HepG2 (cell line): ENCODE results near the gene WDR70. TPM values are rescaled to one million over a fixed set of nuclear protein-coding genes. Genes with fewer than 3 reads are reported as not detected.

Experiments
- ERF ChIP-seq: IDR thresholded peaks from 2 replicates; pipeline ENCODE4 v1.6.1; 2018; ENCODE audit warnings: missing biosample characterization, missing genetic modification reagents
- HNF4A ChIP-seq: sonication (generic); formaldehyde crosslinking; IDR thresholded peaks from 2 replicates; pipeline ENCODE4 v1.4.0; 2020; ENCODE audit warnings: missing genetic modification reagents
- KDM4B ChIP-seq: sonication (generic); formaldehyde crosslinking; IDR thresholded peaks from 2 replicates; pipeline ENCODE4 v1.4.0; 2020; ENCODE audit warnings: missing genetic modification reagents
- MAFG ChIP-seq: sonication (generic); formaldehyde crosslinking; IDR thresholded peaks from 2 replicates; pipeline ENCODE4 v1.5.1; 2020; ENCODE audit warnings: mild to moderate bottlenecking, missing genetic modification reagents
- SNAPC2 ChIP-seq: sonication (generic); formaldehyde crosslinking; IDR thresholded peaks from 2 replicates; pipeline ENCODE4 v1.8.1; 2022; ENCODE audit warnings: mild to moderate bottlenecking, missing genetic modification reagents
- ZFY ChIP-seq: sonication (generic); formaldehyde crosslinking; IDR thresholded peaks from 2 replicates; pipeline ENCODE4 v1.4.0; 2020; ENCODE audit warnings: missing genetic modification reagents
- ZNF326 ChIP-seq: sonication (generic); formaldehyde crosslinking; IDR thresholded peaks from 2 replicates; pipeline ENCODE4 v1.4.0; 2020; ENCODE audit warnings: missing genetic modification reagents, borderline replicate concordance
- ZNF331 ChIP-seq: sonication (generic); formaldehyde crosslinking; IDR thresholded peaks from 2 replicates; pipeline ENCODE4 v1.4.0; 2020; ENCODE audit warnings: missing genetic modification reagents
- ZNF460 ChIP-seq: sonication (generic); formaldehyde crosslinking; IDR thresholded peaks from 2 replicates; pipeline ENCODE4 v1.5.1; 2020; ENCODE audit warnings: missing genetic modification reagents, mild to moderate bottlenecking, borderline replicate concordance
- ZNF841 ChIP-seq: sonication (generic); formaldehyde crosslinking; IDR thresholded peaks from 2 replicates; pipeline ENCODE4 v1.8.1; 2023; ENCODE audit warnings: missing genetic modification reagents, borderline replicate concordance
- polyA plus RNA-seq, 8 experiments: library from polyadenylated mRNA; depleted of rRNA in 3 of 8; stranded (reverse) in 7 of 8; unstranded in 1 of 8; fragments of >200 nt; fragmentation: Illumina TruSeq in 4 of 8; extraction: Trizol in 4 of 8; gene quantifications; 2 replicates each; pipeline versions ENCODE4 v1.2.1 to v1.2.3, GENCODE V29; 2011 to 2016; ENCODE audit warnings: low read depth in 4 of 8, missing spikeins in 1 of 8, mixed read lengths in 1 of 8; ENCODE audit not compliant: insufficient read depth in 1 of 8
- total RNA-seq, 5 experiments: library from RNA; depleted of rRNA; stranded (reverse); fragments of >200 nt; fragmentation: Illumina TruSeq; extraction: Trizol; gene quantifications; 2 replicates each; pipeline ENCODE4 v1.2.3, GENCODE V29; 2016; ENCODE audit warnings: low read depth in 1 of 5
- TF ChIP-seq, protein P1 (sequence below): IDR thresholded peaks from 2 replicates; pipeline ENCODE4 v1.6.1; 2016; ENCODE audit warnings: low read depth
- TF ChIP-seq, protein P2 (sequence below): sonication (generic); formaldehyde crosslinking; IDR thresholded peaks from 2 replicates; pipeline ENCODE4 v1.4.0; 2020; ENCODE audit warnings: missing genetic modification reagents, mild to moderate bottlenecking, borderline replicate concordance
- TF ChIP-seq, protein P3 (sequence below): sonication (generic); formaldehyde crosslinking; IDR thresholded peaks from 2 replicates; pipeline ENCODE4 v1.4.0; 2020; ENCODE audit warnings: missing genetic modification reagents, borderline replicate concordance
- TF ChIP-seq, protein P4 (sequence below): sonication (generic); formaldehyde crosslinking; conservative IDR thresholded peaks from 2 replicates; pipeline ENCODE4 v1.4.0; 2020; ENCODE audit warnings: missing genetic modification reagents
- TF ChIP-seq, protein P5 (sequence below): sonication (generic); formaldehyde crosslinking; IDR thresholded peaks from 2 replicates; pipeline ENCODE4 v1.5.1; 2020; ENCODE audit warnings: mild to moderate bottlenecking, moderate library complexity, missing genetic modification reagents
- TF ChIP-seq, protein P6 (sequence below): IDR thresholded peaks from 2 replicates; pipeline ENCODE4 v1.6.1; 2018; ENCODE audit warnings: missing genetic modification reagents, mild to moderate bottlenecking, missing compliant biosample characterization

The WDR70 gene
- total and polyA plus RNA-seq, 2 of the 13 experiments (the other 11 are each of a cell fraction or from before 2014, with no cell fraction given) = 14.6 to 30.6 TPM

DNA sequence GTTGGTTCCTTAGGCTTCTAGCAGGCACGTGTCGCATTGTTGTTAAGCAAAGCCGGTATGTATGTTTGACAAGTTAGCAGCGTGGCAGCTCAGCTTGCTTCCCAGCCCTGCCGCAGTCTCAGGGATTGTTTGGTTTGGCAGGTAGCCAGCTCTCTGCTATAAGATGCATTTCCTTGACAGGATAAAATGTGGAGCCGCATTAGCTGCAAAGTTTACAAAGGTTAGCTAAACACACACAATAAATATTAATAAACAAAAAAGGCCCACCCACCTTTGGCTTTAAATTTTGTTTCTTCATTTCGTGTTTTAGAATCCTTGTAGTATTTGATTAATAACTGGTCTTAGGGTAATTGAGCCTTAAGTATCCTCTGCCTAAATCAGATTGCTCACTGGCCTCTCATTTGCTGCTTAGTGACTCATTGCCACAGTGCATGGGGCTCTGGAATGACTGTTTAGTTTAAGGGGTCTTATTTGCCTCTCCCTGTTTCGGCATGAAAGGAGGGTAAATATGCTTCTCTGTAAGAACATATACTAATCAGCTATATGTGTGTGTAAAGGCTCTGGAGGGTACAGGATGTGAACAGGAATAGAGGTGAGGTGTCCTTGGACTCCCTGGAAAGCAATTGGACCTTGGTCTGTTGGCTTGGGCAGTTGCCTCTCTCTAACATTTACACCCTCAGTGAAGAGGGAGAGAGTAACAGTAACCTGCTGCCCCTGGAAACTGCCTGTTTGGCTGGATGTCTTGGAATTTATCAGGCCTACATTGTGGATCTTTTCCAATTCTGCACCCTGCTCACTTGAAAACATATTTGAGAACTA lies 338.7 kb downstream of the WDR70 start (continued):
- TF ChIP-seq, protein P1, sequence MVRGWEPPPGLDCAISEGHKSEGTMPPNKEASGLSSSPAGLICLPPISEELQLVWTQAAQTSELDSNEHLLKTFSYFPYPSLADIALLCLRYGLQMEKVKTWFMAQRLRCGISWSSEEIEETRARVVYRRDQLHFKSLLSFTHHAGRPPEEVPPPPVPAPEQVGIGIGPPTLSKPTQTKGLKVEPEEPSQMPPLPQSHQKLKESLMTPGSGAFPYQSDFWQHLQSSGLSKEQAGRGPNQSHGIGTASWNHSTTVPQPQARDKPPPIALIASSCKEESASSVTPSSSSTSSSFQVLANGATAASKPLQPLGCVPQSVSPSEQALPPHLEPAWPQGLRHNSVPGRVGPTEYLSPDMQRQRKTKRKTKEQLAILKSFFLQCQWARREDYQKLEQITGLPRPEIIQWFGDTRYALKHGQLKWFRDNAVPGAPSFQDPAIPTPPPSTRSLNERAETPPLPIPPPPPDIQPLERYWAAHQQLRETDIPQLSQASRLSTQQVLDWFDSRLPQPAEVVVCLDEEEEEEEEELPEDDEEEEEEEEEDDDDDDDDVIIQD (CRISPR knock-in tag) = peak; percentile 96
- TF ChIP-seq, protein P2, sequence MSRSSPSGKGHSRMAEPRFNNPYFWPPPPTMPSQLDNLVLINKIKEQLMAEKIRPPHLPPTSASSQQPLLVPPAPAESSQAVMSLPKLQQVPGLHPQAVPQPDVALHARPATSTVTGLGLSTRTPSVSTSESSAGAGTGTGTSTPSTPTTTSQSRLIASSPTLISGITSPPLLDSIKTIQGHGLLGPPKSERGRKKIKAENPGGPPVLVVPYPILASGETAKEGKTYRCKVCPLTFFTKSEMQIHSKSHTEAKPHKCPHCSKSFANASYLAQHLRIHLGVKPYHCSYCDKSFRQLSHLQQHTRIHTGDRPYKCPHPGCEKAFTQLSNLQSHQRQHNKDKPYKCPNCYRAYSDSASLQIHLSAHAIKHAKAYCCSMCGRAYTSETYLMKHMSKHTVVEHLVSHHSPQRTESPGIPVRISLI = peak; percentile 47; the same call in 1 of the 2 replicates
- peak; percentile 70; the same call in 1 of the 2 replicates for TF ChIP-seq ERF (CRISPR knock-in tag)
- TF ChIP-seq ZNF331 (CRISPR knock-in tag) = peak; percentile 73
- peak; percentile 25; the same call in 1 of the 2 replicates for TF ChIP-seq SNAPC2 (CRISPR knock-in tag)
- TF ChIP-seq, protein P3, sequence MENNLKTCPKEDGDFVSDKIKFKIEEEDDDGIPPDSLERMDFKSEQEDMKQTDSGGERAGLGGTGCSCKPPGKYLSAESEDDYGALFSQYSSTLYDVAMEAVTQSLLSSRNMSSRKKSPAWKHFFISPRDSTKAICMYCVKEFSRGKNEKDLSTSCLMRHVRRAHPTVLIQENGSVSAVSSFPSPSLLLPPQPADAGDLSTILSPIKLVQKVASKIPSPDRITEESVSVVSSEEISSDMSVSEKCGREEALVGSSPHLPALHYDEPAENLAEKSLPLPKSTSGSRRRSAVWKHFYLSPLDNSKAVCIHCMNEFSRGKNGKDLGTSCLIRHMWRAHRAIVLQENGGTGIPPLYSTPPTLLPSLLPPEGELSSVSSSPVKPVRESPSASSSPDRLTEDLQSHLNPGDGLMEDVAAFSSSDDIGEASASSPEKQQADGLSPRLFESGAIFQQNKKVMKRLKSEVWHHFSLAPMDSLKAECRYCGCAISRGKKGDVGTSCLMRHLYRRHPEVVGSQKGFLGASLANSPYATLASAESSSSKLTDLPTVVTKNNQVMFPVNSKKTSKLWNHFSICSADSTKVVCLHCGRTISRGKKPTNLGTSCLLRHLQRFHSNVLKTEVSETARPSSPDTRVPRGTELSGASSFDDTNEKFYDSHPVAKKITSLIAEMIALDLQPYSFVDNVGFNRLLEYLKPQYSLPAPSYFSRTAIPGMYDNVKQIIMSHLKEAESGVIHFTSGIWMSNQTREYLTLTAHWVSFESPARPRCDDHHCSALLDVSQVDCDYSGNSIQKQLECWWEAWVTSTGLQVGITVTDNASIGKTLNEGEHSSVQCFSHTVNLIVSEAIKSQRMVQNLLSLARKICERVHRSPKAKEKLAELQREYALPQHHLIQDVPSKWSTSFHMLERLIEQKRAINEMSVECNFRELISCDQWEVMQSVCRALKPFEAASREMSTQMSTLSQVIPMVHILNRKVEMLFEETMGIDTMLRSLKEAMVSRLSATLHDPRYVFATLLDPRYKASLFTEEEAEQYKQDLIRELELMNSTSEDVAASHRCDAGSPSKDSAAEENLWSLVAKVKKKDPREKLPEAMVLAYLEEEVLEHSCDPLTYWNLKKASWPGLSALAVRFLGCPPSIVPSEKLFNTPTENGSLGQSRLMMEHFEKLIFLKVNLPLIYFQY (CRISPR knock-in tag) = 0 out of 2 replicates have a peak, but pooled peaks have one; percentile 17
- TF ChIP-seq, protein P4, sequence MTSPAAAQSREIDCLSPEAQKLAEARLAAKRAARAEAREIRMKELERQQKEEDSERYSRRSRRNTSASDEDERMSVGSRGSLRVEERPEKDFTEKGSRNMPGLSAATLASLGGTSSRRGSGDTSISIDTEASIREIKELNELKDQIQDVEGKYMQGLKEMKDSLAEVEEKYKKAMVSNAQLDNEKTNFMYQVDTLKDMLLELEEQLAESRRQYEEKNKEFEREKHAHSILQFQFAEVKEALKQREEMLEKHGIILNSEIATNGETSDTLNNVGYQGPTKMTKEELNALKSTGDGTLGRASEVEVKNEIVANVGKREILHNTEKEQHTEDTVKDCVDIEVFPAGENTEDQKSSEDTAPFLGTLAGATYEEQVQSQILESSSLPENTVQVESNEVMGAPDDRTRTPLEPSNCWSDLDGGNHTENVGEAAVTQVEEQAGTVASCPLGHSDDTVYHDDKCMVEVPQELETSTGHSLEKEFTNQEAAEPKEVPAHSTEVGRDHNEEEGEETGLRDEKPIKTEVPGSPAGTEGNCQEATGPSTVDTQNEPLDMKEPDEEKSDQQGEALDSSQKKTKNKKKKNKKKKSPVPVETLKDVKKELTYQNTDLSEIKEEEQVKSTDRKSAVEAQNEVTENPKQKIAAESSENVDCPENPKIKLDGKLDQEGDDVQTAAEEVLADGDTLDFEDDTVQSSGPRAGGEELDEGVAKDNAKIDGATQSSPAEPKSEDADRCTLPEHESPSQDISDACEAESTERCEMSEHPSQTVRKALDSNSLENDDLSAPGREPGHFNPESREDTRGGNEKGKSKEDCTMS = no peak
- TF ChIP-seq, protein P5, sequence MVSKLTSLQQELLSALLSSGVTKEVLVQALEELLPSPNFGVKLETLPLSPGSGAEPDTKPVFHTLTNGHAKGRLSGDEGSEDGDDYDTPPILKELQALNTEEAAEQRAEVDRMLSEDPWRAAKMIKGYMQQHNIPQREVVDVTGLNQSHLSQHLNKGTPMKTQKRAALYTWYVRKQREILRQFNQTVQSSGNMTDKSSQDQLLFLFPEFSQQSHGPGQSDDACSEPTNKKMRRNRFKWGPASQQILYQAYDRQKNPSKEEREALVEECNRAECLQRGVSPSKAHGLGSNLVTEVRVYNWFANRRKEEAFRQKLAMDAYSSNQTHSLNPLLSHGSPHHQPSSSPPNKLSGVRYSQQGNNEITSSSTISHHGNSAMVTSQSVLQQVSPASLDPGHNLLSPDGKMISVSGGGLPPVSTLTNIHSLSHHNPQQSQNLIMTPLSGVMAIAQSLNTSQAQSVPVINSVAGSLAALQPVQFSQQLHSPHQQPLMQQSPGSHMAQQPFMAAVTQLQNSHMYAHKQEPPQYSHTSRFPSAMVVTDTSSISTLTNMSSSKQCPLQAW (CRISPR knock-in tag) = peak; percentile 67; the same call in 1 of the 2 replicates
- TF ChIP-seq ZNF841 (CRISPR knock-in tag) = no peak
- TF ChIP-seq, protein P6, sequence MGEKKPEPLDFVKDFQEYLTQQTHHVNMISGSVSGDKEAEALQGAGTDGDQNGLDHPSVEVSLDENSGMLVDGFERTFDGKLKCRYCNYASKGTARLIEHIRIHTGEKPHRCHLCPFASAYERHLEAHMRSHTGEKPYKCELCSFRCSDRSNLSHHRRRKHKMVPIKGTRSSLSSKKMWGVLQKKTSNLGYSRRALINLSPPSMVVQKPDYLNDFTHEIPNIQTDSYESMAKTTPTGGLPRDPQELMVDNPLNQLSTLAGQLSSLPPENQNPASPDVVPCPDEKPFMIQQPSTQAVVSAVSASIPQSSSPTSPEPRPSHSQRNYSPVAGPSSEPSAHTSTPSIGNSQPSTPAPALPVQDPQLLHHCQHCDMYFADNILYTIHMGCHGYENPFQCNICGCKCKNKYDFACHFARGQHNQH (CRISPR knock-in tag) = peak; percentile 74; the same call in 1 of the 2 replicates
- TF ChIP-seq HNF4A (CRISPR knock-in tag) = peak; percentile 99
- 0 out of 2 replicates have a peak, but pooled peaks have one; percentile 32 for TF ChIP-seq ZFY (CRISPR knock-in tag)
- no peak for TF ChIP-seq ZNF326 (CRISPR knock-in tag)
- TF ChIP-seq MAFG (CRISPR knock-in tag) = no peak
- TF ChIP-seq KDM4B = peak; percentile 83
- peak; percentile 48; the same call in 1 of the 2 replicates for TF ChIP-seq ZNF460 (CRISPR knock-in tag)
